Mucosa of rectum (tissue), 2 donors: ENCODE measurements around the gene TRRAP.
"Not testable (repeated sequence)": the region's sequence is repeated elsewhere in the genome, so short reads cannot be mapped to it uniquely, and the experiment has no call there.

Source experiments
- H3K27ac ChIP-seq, 2 donors: one replicate each; pipeline ENCODE4 v1.7.0; 2013; ENCODE audit warnings: inconsistent platforms in 2 of 2, low read depth in 2 of 2, low read length in 2 of 2
- H3K27me3 ChIP-seq, 2 donors: one replicate each; pipeline ENCODE4 v1.7.0; 2013; ENCODE audit warnings: low read length in 2 of 2; ENCODE audit not compliant: control insufficient read depth in 2 of 2, insufficient read depth in 2 of 2
- H3K36me3 ChIP-seq, 2 donors: one replicate each; pipeline ENCODE4 v1.7.0; 2013; ENCODE audit warnings: low read length in 2 of 2; ENCODE audit not compliant: control insufficient read depth in 2 of 2, insufficient read depth in 2 of 2
- H3K4me1 ChIP-seq, 2 donors: one replicate each; pipeline ENCODE4 v1.7.0; 2013; ENCODE audit warnings: low read length in 2 of 2, mild to moderate bottlenecking in 1 of 2; ENCODE audit not compliant: control insufficient read depth in 2 of 2, insufficient read depth in 2 of 2
- H3K4me3 ChIP-seq, 2 donors: one replicate each; pipeline ENCODE4 v1.7.0; 2013; ENCODE audit warnings: low read length in 2 of 2
- H3K9ac ChIP-seq, 2 donors: one replicate each; pipeline ENCODE4 v1.7.0; 2013; ENCODE audit warnings: low read length in 2 of 2, low read depth in 1 of 2, mild to moderate bottlenecking in 1 of 2
- H3K9me3 ChIP-seq, 2 donors: one replicate each; pipeline ENCODE4 v1.7.0; 2013; ENCODE audit warnings: low read length in 2 of 2; ENCODE audit not compliant: control insufficient read depth in 2 of 2
- donor health status: healthy.
- donor health status: Normal muscosa, but diverticular disease.

Gene TRRAP

GRCh38 chr7:98873610-98874009 lies 4.7 kb upstream of the TRRAP start:
- H3K9ac ChIP-seq, H3K4me3 ChIP-seq, H3K4me1 ChIP-seq, H3K36me3 ChIP-seq, H3K27ac ChIP-seq, H3K9me3 ChIP-seq: not testable (repeated sequence)
- peaks cover 16 to 17% of the 10 kb centered on the region in 2 donors for H3K27me3 ChIP-seq

GRCh38 chr7:98874942-98875341 lies 3.4 kb upstream of the TRRAP start:
- no peak overlapping the region for H3K27ac ChIP-seq
- H3K4me1 ChIP-seq, result peaks cover 9 to 12% of the 10 kb centered on the region in 2 donors
- H3K36me3 ChIP-seq, result no peaks in the 10 kb centered on the region
- H3K27me3 ChIP-seq, result peaks cover 10% of the 10 kb centered on the region in 2 donors
- no peak overlapping the region for H3K9ac ChIP-seq
- H3K9me3 ChIP-seq, result no peaks in the 10 kb centered on the region
- no peak overlapping the region for H3K4me3 ChIP-seq

GRCh38 chr7:98875501-98875900 lies 2.8 kb upstream of the TRRAP start:
- peaks cover 9 to 14% of the 10 kb centered on the region in 2 donors for H3K4me1 ChIP-seq
- H3K27ac ChIP-seq, result no peak overlapping the region
- no peaks in the 10 kb centered on the region for H3K36me3 ChIP-seq
- H3K9ac ChIP-seq, result no peak overlapping the region
- H3K9me3 ChIP-seq, result no peaks in the 10 kb centered on the region
- no peak overlapping the region for H3K4me3 ChIP-seq
- peaks cover 7% of the 10 kb centered on the region in 2 donors for H3K27me3 ChIP-seq

GRCh38 chr7:98877146-98877545 lies 1.2 kb upstream of the TRRAP start:
- Histone ChIP-seq H3K9ac (no peak overlapping the region), H3K27ac (no peak overlapping the region), H3K27me3 (no peaks in the 10 kb centered on the region)

GRCh38 chr7:98877692-98878364 lies 504 bp upstream of the TRRAP start:
- Histone ChIP-seq H3K27me3 (no peaks in the 10 kb centered on the region), H3K36me3 (peaks cover 6 to 12% of the 10 kb centered on the region in 2 donors), H3K4me1 (peaks cover 9 to 14% of the 10 kb centered on the region in 2 donors), H3K9ac (peak overlapping the region; percentile 41 to 88), H3K27ac (peak overlapping the region in 1 of 2 donors; percentile 83), H3K4me3 (peak overlapping the region; percentile 83 to 93), H3K9me3 (no peaks in the 10 kb centered on the region)

More at GRCh38 chr7:98877146-98877545, 1.2 kb upstream of the TRRAP start:
- H3K4me1 ChIP-seq, result peaks cover 9 to 14% of the 10 kb centered on the region in 2 donors
- H3K4me3 ChIP-seq, result no peak overlapping the region
- no peaks in the 10 kb centered on the region for H3K9me3 ChIP-seq
- peaks cover 6 to 8% of the 10 kb centered on the region in 2 donors for H3K36me3 ChIP-seq

DNA sequence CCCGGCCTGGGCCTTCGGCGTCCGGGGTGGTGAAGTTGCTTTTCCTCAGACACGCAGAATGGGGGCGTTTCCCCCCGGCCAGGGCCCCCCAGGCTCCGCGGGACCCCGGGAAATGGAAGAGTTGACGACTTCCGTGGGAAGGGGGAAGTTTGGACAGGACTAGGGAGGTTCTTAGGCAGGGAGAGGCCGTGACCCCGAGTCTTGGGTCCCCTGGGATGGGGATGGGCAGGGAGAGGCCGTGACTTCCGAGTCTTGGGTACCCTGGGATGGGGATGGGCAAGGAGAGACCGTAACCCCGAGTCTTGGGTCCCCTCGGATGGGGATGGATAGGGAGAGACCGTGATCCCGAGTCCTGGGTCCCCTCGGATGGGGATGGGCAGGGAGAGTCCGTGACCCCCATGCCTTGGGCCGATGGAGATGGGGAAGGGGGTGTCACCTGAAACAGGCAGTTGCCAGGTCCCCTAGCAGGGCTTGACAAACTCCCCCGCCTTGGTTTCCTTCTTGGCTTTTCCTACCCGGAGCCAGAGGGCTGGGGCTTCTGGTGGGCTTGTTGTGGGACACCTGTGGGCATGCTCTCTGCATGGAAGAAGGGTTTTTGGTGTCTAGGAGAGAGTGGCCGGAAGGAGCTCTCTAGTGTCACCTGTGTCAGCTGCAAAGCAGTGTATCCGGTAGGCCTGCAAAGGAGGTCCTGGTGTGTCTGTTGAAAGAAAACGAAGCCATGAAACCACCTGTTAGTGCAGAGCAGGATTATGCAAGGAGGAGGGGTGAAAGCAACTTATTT lies 1.1 kb downstream of the TRRAP start:
- peaks cover 13 to 22% of the 10 kb centered on the region in 2 donors for H3K36me3 ChIP-seq
- peak overlapping the region; percentile 83 for H3K27ac ChIP-seq
- peaks cover 9 to 14% of the 10 kb centered on the region in 2 donors for H3K4me1 ChIP-seq
- H3K9me3 ChIP-seq, result no peaks in the 10 kb centered on the region
- peak overlapping the region; percentile 88 to 92 for H3K9ac ChIP-seq
- no peaks in the 10 kb centered on the region for H3K27me3 ChIP-seq
- H3K4me3 ChIP-seq, result peak overlapping the region; percentile 83 to 93

DNA sequence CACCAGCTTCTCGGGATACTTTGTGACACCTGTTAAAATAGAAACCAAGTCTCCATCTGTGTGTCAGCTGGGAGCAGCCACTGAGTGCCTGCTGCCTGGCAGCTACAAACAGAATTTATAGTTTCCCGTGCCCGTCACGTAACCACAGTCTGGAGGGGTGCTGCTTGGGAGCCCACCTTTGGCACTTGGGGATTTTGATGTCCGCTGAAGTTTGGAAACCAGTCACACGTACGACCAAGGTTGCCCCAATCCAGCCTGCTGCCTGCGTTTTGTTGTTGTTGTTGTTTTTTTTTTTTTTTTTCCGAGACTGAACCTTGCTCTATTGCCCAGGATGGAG lies 1.6 kb downstream of the TRRAP start:
- peak overlapping the region; percentile 83 to 93 for H3K4me3 ChIP-seq
- no peaks in the 10 kb centered on the region for H3K27me3 ChIP-seq
- peaks cover 13 to 26% of the 10 kb centered on the region in 2 donors for H3K36me3 ChIP-seq
- H3K4me1 ChIP-seq, result peaks cover 9 to 14% of the 10 kb centered on the region in 2 donors
- peak overlapping the region; percentile 88 to 92 for H3K9ac ChIP-seq
- H3K9me3 ChIP-seq, result no peaks in the 10 kb centered on the region
- H3K27ac ChIP-seq, result peak overlapping the region in 1 of 2 donors; percentile 83

- H3K4me1 ChIP-seq, result peaks cover 9 to 14% of the 10 kb centered on the region in 2 donors
- H3K4me3 ChIP-seq, result peak overlapping the region in 1 of 2 donors; percentile 93
- H3K27ac ChIP-seq, result no peak overlapping the region
- H3K27me3 ChIP-seq, result no peaks in the 10 kb centered on the region
- no peak overlapping the region for H3K9ac ChIP-seq
- peaks cover 13 to 26% of the 10 kb centered on the region in 2 donors for H3K36me3 ChIP-seq
- no peaks in the 10 kb centered on the region for H3K9me3 ChIP-seq
These were observed 2.2 kb downstream of the TRRAP start for GRCh38 chr7:98880485-98880884.

GRCh38 chr7:98881561-98882315 lies 3.4 kb downstream of the TRRAP start:
- Histone ChIP-seq H3K4me3 (no peak overlapping the region), H3K9me3 (no peaks in the 10 kb centered on the region), H3K9ac (no peak overlapping the region), H3K4me1 (peaks cover 9 to 14% of the 10 kb centered on the region in 2 donors), H3K27me3 (no peaks in the 10 kb centered on the region), H3K36me3 (peaks cover 13 to 29% of the 10 kb centered on the region in 2 donors), H3K27ac (no peak overlapping the region)

DNA sequence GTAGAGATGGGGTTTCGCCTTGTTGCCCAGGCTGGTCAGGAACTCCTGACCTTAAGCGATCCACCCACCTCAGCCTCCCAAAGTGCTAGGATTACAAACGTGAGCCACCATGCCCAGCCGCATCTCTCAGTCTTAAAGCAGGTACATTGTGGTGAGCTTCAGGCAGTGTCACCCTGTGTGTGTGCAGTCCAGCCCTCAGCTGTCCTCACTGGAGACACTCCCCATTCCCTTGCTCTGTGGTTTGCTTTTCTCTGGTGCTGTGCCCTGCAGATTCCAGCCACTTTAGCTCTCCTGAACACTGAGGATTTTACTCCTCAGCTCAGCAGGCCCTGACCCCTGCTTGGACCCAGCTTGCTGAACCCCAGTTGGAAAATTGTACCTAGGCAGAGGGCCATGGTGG lies 6.1 kb downstream of the TRRAP start:
- Histone ChIP-seq H3K9me3 (no peaks in the 10 kb centered on the region), H3K36me3 (peaks cover 19 to 49% of the 10 kb centered on the region in 2 donors), H3K4me3 (no peak overlapping the region), H3K4me1 (peaks cover 2 to 7% of the 10 kb centered on the region in 2 donors), H3K9ac (no peak overlapping the region), H3K27ac (no peak overlapping the region), H3K27me3 (no peaks in the 10 kb centered on the region)
